Dermis blood vessel endothelial cell (primary cell): Measurements from ENCODE around the gene SYT14. TPM values are rescaled to one million over a fixed set of nuclear protein-coding genes. Genes with fewer than 3 reads are reported as not detected.
A peak's percentile ranks its signal among the peaks of the same experiment; 100 is the strongest.
"Not testable (repeated sequence)": the region's sequence is repeated elsewhere in the genome, so short reads cannot be mapped to it uniquely, and the experiment has no call there.

ENCODE experiments used
- DNase-seq: peaks from one replicate; pipeline ENCODE4 v3.0.0; 2010
- total RNA-seq: library from RNA; depleted of rRNA; stranded (reverse); fragments of >200 nt; gene quantifications from 2 replicates; pipeline ENCODE4 v1.2.3, GENCODE V29; 2014

The SYT14 gene
- total RNA-seq = 0.09 and 0.17 TPM in 2 replicates

DNA sequence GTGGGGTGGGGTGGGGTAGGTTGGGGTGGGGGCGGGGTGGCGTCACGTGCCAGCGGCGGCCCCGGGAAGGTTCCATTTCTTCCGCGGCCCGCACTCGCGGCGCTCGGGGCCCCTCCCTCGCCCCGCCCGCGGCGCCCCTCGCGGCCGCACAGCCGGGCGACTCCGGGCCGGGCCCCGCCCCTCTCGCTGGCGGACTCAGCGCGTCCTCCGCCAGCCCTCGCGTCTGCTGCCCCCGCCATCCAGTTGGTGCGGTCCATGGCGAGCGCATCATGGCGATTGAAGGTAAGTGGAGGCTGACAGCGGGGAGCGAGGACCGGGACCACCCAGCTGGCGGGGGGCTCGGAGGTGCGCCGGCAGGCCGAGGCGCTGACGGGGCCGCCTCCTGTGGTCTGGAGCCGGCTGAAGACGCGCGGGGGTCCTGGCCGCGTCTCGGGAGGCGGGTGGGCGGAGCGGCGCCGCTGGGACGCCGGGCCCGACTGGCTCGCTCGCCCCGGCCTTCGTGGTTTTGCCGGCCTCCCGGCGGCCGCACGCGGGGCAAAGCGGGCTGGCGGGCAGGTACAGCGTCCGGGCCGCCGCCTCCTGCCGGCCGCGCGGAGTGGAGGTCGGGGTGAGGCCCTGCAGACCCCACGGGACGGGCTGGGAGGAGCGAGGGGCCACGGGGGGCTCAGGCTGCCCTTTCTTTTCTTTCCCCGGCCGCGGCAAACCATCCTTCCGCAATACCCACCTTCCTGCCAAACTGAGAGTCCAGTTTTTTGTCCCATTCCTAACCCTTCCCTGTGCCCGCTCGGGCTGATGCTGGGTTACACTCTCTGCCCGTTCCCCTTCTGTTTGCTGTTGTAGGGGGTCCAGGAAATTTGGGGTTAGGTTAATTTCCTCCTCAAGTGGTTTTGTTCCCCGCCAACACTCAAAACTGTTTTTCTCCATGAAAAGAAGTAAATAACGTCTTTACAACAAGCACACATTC is at the start of gene SYT14:
SYT14 (plus strand) TSS at position 222 of the 964 bp plus-strand sequence; CDS start at position 270, 48 bp downstream.
- peak; percentile 58 for DNase-seq

DNA sequence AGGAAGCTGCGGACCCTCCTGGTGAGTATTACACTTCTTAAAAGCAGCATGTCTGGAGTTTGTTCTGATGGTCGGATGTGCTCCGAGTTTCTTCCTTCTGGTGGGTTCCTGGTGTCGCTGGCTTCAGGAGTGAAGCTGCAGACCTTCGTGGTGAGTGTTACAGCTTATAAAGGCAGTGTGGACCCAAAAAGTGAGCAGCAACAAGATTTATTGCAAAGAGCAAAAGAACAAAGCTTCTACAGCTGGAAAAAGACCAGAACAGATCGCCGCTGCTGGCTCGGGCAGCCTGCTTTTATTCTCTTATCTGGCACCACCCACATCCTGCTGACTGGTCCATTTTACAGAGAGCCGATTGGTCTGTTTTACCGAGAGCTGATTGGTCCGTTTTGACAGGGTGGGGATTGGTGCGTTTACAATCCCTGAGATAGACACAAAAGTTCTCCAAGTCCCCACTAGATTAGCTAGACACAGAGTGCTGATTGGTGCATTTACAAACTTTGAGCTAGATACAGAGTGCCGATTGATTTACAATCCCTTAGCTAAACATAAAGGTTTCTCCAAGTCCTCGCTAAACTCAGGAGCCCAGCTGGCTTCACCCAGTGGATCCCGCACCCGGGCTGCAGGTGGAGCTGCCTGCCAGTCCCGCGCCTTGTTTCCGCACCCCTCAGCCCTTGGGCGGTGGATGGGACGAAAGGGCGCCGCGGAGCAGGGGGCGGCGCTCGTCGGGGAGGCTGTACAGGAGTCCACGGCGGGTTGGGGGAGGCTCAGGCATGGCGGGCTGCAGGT is 49.5 kb upstream of the SYT14 start:
- not testable (repeated sequence) for DNase-seq

DNA sequence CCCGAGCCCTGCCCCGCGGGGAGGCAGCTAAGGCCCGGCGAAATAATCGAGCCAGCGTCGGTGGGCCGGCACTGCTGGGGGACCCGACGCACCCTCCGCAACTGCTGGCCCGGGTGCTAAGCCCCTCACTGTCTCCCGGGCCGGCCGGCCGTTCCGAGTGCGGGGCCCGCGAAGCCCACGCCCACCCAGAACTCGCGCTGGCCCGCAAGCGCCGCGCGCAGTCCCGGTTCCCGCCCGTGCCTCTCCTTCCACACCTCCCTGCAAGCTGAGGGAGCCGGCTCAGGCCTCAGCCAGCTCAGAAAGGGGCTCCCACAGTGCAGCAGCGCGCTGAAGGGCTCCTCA is 49.0 kb upstream of the SYT14 start:
- DNase-seq = no peak

DNA sequence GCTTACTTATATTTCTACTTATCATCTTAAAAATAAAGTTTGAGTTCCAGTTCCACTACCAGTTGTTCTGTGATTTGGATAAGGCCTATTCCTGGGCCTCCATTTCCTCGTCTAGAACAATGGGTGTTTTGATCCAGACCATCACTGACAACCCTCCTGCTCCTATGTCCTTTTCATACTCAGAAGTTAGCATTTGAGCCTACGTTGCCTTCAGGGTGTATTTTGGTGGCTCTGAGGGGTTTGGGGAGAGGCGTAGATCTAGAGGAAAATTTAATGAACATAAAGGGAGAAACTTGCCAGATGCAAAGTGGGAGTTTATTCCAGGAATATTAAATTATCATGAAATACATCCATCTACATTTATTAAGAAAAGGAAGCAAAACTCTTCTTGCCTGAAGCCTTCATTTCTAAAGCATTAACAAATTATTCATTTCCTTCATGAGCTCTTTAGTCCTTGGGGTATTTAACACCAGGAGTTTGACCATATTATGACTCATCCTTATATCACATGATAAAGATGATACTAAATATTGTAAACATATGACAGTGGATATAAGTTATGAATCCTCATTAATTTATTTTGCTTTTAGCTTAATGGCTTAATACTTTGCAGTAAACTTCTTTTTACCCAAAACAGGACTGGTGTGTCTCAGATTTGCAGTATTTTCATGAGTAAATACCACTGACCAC is 47.2 kb upstream of the SYT14 start:
- peak; percentile 40 for DNase-seq

DNA sequence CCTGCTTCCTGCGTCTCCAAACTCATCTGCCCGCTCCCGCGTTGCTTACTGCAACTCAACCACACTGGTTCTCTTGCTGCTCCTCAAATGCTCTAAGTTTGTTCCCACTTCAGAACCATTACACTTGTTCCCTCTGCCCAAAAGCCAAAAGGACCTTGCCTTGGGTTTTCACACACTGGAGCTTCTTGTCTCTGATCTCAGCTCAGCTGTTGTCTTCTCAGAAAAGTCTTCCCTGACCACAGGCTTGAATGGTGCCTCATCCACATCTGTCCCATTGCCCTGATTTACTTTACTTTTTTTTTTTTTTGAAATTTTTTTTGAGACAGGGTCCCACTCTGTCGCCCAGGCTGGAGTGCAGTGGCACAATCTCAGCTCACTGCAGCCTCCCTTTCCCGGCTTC is 44.3 kb upstream of the SYT14 start:
- no peak for DNase-seq

DNA sequence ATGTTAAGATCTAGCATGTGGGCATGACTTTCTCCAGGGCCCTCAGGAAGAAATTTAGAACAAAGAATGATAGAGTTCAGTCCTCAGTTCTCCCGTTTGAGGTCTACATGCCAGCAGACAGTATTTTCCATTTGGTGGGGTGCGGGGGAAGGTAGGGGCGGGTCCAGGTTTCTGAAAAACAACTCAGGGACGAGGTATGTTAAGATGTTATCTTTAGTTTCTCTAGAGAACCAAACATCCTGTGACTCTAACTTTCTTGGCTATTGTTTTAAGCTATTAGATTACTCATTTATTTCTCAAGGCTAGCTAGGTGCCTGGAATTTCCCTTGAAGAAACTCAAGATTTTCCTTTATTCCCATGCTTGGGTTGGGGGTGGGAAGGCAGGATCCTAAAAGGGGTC is 42.3 kb upstream of the SYT14 start:
- DNase-seq = peak; percentile 91

DNA sequence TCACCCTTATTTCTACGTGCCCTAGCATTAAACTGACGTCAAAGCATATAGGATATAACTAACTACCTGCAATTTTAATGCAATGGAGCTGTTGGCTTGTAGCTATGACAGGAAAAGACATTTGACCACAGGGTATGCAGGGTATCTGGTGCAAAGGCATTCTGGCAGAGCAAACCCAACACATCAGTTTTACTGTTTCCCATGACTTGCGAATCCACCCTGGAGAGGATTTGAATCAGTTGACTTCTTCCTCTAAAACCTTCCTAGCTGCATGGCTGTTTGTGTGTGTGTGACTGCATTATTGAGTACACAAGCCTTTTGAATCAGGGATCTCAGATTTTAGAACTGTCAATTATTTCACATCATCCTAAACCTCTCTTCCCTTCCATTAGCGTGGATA is 41.7 kb upstream of the SYT14 start:
- DNase-seq = peak; percentile 59

DNA sequence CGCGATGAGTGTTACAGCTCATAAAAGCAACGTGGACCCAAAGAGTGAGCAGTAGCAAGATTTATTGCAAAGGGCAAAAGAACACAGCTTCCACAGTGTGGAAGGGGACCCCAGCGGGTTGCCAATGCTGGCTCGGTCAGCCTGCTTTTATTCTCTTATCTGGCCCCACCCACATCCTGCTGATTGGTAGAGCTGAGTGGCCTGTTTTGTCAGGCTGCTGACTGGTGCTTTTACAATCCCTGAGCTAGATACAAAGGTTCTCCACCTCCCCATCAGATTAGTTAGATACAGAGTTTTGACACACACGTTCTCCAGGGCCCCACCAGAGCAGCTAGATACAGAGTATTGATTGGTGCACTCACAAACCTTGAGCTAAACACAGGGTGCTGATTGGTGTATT is 39.7 kb upstream of the SYT14 start:
- not testable (repeated sequence) for DNase-seq

DNA sequence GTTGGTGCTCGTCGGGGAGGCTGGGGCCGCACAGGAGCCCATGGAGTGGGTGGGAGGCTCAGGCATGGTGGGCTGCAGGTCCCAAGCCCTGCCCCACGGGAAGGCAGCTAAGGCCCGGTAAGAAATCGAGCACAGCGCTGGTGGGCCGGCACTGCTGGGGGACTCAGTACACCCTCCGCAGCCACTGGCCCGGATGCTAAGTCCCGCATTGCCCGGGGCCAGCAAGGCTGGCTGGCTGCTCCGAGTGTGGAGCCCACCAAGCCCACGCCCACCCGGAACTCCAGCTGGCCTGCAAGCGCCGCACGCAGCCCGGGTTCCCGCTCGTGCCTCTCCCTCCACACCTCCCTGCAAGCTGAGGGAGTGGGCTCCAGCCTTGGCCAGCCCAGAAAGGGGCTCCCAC is 39.2 kb upstream of the SYT14 start:
- DNase-seq = not testable (repeated sequence)

DNA sequence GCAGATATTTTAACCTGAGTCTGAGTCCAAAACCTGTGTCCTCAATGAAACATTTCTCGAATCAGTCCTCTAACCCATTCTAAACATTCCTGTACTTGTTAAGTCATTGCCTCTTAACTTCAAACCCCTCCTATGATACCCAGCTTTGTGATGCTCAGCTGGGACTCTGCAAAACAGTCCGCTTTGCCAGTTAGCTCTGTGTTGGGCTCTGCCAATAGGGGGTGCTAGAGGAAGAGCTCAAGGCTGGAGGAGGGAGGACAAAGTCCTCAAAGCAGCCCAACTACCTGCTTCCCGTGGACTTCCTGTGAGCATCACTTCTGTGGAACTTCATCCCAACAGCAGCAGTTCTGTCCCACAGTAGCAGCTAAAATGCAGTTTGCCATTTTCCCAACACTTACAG is 38.1 kb upstream of the SYT14 start:
- DNase-seq = no peak

DNA sequence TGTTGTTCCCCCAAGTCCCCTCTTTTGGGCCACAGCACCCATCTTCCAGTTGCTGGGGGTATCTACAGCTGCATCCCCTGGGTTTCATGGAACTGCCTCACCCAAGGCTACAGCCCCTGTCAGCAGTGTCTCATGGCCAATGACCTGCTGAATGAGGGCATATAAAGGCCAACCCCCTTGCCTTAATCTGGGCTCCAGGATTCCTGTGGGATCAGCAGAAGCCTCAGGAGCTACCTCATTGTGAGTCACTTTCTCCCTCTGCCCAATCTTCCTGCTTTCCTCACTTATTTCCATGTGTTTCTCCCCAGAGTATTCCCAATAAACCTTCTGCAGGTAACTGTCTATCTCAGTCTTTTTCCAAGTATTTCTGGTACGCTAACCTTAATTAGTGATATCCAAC is 37.3 kb upstream of the SYT14 start:
- DNase-seq = peak; percentile 45

DNA sequence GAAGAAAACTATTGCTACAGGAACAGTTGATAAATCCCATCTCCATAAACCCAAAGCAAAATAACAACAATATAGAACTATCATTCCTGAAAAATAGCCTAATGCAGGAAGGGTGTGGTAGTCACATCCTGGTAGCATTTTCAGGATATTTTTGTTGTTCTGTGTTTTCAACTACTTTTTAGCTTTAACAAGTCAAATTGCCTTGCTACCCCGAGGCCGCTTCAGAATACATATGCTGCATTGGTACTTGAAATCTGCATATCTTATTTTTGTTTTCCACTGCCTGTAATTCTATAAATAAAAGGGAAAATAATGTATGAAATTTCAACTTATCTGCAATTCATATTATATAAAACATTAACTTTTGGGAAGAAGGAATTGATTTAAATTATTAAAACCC is 36.8 kb upstream of the SYT14 start:
- no peak for DNase-seq

DNA sequence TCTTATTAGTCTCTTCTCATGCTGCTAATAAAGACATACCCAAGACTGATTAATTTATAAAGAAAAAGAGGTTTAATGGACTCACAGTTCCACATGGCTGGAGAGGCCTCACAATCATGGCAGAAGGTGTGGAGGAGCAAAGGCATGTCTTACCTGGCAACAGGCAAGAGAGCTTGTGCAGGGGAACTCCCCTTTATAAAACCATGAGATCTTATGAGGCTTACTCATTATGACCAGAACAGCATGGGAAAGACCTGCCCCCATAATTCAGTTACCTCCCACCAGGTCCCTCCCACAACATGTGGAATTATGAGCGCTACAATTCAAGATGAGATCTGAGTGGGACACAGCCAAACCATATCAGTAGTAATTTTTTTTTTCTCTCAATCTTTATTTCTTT is 33.2 kb upstream of the SYT14 start:
- DNase-seq = not testable (repeated sequence)

DNA sequence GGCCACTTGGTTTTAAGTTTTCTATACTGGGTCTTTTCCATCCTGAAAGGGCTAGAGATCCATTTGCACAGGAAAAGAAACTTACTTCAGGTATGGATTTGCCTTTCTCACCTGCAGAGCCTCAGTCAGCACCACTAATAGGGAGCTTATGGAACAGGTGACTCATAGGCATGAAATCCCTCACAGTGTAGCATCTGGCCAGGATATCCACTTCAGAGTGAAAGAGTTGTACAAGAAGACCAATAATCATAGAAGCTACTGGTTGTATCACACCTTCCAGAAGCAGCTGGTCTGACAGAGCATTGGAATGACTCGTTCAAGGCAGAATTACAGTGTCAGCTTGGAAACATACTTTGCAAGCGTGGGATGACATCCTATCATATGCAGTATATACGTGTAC is 26.3 kb upstream of the SYT14 start:
- DNase-seq = no peak

DNA sequence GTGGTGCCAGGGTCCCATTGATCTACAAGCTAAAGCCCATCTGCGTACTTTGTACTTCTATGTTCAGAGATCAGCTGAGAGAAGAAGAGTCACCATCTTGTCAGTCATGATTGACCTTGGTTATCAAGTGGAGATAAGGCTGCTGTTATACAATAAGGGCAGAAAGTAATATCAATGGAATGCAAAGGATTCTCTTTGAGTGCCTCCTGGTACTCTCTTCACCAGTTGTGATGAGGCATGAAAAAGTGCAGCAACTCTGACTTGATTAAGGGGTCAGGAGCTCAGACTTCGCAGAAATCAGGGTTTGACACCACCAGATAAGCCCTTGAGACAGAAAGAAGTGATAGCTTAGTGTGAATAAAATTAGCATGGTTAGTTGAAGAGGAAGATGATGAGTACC is 25.7 kb upstream of the SYT14 start:
- DNase-seq = no peak

DNA sequence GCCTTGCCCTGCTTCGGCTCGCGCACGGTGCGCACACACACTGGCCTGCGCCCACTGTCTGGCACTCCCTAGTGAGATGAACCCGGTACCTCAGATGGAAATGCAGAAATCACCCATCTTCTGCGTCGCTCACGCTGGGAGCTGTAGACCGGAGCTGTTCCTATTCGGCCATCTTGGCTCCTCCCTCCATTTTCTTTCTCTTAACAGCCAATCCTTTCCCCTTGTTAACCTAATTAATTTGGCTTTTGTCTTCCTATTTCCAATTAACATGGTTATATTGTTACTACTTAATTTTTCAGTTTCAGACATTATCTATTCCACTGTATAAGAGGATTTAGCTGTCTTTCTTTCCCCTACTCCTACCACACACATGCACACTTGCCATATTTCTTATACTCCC is 18.4 kb upstream of the SYT14 start:
- not testable (repeated sequence) for DNase-seq

DNA sequence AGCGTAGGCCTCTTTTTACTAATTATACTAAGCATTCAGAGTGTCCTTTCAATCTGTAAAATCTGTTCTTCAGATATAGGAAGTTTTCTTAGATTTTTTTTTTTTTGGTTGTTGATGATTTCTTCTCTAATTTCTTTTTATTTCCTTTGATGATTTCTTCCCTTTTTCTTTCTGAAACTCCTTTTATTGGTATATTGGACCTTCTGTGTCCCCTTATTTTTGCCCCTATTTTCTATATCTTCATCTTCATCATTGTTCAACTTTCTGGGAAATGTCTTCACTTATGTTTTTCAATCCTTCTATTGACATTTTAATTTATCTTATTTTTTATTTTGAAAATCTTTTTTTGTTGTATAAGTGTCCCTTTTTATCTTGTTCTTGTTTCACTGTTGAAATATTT is 17.2 kb upstream of the SYT14 start:
- DNase-seq = no peak

DNA sequence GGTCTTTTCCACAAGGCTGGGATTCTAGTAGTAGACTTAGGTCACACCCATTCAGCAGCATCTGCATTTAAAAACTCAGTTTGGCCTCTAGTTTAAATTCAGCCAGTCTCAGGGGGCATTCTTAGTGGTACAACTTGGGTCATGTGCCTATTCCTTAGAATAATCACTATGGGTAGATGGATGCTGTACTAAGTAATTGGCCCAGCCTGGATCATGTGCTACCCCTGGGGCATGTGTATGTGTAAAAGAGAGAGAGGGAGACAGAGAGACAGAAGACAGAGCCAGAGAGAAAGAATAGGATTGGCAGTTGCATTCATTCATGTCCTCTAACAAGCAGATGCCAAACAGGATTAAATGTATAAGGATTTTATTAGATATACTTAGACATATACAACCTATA is 13.6 kb upstream of the SYT14 start:
- no peak for DNase-seq

DNA sequence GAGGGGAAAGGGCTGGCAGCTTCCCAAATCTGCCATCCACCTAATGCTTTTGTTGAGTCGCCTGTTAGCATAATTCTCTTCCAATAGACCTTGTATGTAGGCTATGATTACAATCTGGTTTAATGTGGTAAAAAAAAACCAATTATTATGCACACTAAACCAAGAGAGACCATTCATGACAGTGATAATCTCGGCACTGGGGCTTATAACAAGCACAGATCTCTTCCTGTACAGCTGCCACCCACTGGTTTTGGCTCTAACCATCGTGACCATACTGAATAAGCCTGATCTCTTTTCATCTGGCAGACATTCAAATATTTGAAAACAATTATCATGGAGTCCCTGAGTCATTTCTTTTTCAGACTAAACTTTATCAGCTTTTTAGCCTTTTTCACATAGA is 12.0 kb upstream of the SYT14 start:
- peak; percentile 87 for DNase-seq

DNA sequence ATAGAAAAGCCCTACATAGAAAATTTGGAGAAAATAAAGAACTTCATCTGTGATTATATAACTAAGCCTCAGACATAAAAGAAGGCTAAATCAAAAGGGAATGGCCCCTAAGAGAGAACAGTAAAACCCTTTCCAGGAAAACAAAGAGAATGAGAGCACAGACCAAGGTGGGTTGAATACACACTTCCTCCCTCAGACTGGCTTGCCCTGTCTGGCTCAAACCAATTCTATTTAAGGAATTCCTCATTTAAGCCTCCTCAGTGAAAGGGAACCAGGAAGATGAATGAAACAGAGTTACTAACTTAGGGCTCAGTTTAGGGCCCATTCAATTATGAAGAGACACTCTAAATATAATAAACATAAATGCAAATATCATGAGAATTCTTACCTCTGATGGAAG is 10.6 kb upstream of the SYT14 start:
- DNase-seq = no peak

DNA sequence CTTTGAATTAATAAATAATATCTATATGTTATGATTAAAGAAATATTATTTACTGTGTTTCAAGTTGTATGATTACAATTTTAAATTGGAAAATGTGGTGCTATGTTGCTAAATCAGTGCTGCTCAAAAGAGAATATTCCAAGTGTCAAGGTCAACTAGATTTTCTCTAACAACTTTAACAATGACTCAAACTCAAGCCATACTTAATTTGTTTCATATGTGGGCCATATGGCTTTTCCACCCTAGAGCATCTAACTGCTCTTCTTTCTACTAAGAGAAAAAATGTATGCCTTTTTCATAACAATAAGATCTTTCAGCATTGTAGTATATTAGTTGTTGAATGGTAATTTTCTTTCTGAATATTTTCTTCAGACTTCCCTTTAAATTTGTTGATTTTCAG is 8.3 kb upstream of the SYT14 start:
- DNase-seq = no peak

DNA sequence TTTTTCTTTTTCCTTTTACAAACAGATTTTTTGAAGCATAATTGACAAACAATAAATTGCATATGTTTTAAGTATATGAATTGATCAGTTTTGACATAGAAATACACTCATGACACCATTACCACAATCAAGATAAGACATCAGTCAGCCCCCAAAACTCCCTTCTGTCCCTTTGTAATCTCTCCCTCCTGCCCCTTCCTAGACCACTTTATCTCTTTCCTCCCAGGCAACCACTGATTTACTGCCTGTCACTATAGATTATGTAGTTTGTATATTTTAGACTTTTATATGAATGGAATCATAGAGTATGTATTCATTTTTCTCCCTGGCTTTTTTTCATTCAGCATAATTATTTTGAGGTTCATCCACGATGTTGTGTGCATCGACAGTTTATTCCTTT is 6.9 kb upstream of the SYT14 start:
- no peak for DNase-seq

DNA sequence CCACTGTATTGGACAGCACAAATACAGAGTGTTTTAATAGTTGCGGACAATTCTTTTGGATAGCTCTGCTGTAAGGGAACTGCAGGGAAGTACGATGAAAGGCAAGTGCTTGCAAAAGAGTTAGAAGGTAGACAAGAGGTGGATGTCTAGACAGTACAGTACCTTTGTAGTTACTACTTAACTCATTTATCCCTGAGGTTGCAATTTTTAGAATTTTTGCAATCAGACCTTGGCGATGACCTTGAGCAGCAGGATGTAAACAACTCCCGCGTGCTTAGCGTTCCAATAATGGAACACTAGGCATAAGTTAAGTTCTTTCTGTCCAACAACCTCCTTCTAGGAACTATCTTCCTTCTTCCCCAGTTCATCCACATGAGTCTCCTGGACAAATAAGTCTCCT is 1.9 kb upstream of the SYT14 start:
- no peak for DNase-seq
